ENCODE results near the gene PACS2.
"Not testable (repeated sequence)": the region's sequence is repeated elsewhere in the genome, so short reads cannot be mapped to it uniquely, and the experiment has no call there.

The PACS2 gene

DNA sequence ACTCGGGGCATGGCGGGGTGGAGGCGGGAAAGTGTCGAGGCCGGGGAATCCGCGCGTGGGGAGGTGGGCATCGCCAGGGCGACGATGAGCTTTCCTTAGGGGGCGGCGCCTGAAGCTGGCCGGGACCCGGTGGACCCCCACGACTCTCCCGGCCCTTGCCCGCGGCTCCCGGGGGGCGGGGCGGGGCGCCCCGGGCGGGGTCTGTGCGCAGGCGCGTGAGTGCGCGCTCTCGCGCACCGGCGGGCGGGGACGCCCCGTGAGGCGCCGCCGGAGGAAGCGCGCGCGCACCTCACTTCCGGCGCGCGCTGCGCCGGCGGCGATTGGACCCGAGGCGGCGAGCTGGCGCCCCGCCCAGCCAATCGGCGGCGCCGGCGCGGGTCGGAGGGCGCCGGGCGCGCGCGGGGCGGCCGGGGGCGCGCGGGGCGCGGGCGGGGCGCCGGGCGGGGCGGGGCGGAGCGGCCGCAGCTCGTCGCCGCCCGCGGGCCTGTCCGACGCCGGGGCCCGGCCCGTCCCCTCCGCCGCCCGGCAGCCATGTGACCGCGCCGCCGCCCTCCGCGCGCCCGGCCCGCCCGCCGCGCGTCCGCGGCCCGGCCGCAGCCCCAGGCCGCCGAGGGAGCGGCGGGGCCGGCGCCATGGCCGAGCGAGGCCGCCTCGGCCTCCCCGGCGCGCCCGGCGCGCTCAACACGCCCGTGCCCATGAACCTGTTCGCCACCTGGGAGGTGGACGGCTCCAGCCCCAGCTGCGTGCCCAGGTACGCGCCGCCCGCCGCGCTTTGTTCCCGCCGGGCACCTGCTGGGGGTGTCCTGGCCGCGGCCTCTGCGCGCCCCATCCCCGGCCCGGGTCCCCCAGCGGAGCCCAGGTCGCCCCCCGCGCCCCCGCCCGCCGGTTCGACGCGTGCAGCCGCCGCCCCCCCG, at the start of gene PACS2:
PACS2 (plus strand) TSS at position 462 of the 914 bp plus-strand sequence; CDS start at position 633, 171 bp downstream.
- DNase-seq = peak; percentile 62 to 83 (median 70)

DNA sequence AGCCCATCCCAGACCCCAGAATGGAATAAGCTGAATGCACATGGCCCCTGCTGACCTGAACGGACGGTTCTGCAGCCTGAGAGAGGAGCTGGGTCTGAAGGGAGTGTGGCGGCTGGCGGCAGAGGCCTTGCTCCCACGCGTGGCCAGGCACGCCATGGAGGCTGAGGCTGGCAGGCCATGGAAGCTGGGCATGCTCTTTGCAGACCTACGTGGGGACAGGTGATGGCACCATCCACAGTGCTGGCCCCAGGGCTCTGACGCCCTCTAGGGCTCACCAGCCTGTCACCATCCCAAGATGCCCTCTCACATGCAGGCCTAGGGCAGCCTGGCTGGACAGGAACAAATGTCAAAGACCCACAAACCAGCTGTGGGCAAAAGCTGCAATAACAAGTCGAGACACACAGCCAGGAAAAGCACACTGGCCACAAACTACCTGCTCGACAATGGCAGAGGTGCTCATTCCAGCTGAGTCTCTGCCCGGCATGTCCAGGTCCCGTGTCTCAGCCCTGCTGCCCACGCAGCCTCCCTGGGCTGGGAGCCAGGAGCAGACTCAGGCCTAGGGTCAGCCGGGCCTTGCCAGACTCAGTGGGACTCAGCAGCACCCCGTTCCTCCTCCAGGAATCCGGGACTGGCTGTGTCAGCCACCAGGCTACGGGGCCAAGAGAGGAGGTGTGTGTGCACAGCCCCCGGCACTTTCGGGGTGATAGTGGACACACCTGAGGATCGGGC, 46.6 kb upstream of the PACS2 start:
- no peak for DNase-seq

DNA sequence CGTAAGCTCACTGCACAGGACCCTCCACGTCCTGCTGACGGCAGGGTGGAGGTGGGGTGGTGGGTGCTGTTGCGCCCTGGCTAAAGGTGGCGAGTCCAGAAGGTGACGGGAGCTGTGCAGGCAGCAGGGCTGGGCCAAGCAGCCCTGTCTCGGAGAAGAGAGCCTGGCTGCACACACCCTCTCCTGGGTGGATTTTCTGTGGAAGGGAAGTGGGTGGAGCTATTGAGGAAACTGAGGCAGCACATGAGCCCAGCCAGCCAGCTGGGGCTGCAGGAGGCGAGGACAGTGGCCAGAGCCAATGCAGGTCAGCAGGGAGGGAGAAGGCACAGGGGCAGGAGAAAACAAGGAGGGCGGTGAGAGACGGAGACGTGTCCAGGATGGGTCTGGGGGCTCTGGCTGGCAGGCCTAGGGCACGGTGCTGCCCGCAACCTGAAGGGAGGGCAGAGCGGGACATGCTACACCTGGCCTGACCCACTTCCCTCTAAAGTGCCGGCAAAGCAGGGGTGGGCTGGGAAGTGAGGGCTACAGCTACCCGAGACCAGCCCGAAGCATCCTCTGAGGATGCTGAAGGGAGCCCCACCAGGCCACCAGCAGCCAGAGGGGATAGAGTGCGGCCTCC, 45.7 kb upstream of the PACS2 start:
- DNase-seq = no peak

DNA sequence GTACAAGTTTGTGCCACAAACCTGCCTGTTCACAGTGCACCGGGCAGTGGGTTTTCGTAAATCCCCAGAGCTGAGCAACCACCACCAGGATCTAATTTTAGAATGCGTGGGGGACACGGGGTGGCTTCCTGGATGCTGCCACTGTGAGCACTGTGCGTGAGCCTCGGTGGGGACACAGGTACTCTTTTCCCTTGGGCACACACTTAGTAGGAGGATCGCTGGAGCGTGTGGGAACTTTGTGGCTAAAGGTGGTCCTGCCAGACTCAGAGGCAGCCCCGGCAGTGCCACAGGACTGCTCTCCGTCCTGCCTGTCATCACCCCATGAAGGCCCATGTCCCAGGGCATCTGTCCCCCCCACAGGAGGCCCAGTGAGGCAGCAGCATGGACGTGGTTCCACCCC, 45.1 kb upstream of the PACS2 start:
- DNase-seq = no peak

DNA sequence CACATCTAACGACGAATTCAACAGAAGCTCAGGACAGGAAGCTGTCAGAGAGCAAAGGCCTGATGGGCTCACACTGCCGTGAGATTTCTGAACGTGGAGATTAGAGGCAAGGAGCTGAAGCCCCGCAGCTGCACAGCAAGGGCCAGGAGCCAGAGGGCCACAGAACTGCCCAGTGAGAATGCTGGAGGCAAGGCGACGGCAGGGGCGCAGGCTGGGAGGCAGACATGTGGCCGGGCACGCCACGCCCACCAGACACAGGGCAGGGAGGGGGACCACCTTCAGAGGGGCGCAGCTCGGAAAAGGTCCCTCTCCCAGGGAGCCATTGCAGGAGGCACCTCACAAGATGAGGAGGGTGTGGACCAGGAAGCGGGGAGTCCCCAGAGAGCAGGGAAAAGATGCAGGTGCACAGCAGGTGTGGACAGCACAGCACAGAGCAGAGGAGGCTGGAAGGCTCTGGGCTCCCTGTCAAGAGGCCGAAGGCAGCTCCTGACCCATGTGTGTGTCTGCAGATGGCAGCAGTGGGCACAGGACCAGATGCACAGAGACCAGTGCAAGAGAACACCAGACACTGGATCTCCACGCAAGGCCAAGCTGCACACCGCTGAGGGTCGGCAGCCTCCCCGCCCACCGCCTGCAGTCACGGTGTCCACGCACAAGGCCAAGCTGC, 43.2 kb upstream of the PACS2 start:
- no peak for DNase-seq

DNA sequence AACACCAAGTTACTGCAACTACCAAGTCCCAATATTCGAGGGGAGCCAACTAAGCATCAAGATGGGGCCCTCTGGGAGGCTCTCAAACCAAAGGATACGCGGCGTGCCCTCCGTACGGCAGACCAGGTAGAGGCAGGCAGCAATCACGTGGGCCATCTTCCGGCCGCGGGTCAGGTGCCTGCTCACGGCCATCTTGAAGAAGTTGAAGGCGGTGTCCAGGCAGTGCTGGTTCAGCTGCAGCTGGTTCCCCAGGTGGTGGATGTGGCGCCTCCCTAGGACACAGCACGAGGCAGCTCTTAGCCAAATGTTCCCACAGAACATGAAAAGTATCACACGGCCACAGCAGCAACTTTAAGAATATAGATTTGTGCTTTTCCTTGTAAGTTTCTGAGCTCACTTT, 41.9 kb upstream of the PACS2 start:
- DNase-seq = no peak

DNA sequence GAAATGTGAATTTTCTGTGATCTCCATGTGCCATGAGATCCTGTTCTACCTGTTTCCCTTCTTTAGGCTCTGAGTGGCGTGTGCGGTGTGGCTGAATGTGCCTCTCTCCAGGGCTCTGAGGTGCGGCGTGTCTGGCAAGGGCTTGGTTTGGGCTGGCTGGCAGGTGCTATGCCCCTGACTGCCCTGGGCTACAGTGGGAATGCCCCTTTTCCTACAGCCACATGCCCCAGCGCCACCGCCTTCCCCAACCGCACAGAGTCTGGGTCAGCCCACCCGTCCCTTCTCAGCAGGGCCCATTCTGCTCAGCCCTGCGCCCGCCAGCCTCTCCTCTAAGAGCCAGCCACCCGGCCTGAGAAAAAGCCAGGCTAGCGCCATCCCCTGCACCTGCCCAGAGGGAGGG, 41.5 kb upstream of the PACS2 start:
- no peak for DNase-seq

DNA sequence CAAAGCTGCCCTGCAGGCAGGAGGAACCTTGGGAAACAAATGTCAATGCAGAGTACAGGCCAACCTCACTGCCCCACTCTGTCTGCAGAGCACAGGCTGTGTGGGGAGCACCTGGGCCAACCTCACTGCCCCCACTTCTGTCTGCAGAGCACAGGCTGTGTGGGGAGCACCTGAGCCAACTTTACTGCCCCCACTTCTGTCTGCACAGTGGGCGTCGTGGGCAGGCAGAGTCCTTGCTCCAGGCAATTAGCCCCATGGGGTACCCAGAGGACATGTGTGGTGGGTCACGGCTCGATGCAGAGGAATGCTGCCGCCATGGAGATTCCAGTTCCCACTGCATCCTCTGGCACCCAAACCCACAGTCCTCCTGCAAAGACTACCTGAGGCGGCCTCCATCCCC, 39.9 kb upstream of the PACS2 start:
- DNase-seq = no peak

DNA sequence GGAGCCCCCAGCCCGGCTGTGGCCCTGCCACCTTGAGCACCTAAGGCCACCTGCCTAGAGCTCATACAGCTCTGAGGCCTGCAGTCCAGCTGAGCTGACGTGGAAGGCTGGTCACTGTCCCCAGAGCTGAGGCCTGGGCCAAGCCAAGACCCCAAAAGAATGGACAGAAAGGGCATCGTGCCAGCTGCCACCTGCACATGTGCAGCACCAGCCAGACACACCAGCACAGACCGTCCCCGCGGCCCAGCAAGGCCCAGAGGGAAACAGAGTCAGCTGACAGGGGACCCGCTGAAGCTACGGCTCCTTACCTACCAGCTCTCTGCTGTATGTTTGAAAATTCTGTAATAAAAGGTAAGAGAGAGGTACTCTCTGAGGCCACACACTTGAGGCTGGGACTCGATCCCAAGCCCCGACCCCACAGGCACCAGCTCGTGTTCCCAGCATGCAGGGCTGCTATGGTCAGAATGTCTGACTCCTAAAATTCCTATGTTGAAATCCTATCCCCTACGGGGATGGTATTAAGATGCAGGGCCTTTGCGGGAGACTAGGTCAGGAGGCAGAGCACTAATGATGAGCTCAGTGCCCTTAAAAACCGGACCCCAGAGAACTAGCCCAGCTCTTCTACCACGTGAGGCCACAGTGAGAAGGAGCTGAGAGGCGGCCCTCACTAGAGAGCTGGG, 39.1 kb upstream of the PACS2 start:
- no peak for DNase-seq

DNA sequence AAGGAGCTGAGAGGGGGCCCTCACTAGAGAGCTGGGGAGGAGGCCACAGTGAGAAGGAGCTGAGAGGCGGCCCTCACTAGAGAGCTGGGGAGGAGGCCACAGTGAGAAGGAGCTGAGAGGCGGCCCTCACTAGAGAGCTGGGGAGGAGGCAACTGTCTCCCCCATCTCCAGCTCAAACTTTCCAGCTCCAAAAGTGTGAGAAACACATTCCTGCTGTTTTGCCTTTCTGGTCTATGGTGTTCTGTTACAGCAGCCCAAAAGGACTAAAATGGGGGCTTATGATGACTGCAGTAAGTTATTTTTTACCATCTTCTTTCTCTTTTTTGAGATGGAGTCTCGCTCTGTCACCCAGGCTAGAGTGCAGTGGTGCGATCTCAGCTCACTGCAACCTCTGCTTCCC, 37.1 kb upstream of the PACS2 start:
- not testable (repeated sequence) for DNase-seq

DNA sequence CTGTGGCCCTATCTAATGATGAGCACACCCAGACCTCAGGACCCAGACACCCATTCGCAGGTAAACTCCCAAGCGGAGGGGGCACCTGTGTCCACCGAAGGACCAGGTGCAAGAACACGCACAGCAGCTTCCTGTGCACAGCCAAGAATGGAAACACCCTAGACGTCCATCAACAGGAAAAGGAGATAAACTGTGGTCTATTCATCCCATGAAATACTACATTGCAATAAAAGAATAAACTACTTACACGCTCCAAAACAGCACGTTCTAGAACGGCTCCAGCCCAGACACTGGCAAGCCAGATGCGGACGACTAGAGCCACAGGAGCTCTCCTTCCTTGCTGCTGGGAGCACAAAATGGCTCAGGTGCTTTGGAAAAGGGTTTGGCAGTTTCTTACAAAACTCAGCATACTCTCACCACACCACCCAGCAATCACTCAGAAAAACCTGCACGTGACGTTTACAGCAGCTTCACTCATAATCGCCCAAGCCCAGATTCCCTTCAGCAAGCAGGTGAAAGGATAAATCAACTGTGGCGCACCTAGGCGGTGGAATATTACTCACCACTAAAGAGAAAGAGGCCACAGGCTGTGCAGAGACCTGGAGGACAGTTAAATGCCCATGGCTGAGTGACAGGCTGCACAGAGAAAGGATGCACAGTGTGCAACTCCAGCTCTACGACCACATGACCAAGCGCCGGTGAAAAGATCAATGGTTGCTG, 34.7 kb upstream of the PACS2 start:
- no peak for DNase-seq

DNA sequence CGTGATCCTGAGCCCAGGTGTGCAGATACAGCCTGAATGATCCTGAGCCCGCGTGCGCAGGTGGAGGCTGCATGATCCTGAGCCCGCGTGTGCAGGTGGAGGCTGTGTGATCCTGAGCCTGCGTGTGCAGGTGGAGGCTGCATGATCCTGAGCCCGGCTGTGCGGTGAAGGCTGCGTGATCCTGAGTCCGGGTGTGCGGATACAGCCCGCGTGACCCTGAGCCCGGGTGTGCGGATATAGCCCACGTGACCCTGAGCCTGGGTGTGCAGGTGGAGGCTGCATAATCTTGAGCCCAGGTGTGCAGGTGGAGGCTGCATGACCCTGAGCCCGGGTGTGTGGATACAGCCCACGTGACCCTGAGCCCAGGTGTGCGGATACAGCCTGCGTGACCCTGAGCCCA, 34.0 kb upstream of the PACS2 start:
- DNase-seq = no peak

DNA sequence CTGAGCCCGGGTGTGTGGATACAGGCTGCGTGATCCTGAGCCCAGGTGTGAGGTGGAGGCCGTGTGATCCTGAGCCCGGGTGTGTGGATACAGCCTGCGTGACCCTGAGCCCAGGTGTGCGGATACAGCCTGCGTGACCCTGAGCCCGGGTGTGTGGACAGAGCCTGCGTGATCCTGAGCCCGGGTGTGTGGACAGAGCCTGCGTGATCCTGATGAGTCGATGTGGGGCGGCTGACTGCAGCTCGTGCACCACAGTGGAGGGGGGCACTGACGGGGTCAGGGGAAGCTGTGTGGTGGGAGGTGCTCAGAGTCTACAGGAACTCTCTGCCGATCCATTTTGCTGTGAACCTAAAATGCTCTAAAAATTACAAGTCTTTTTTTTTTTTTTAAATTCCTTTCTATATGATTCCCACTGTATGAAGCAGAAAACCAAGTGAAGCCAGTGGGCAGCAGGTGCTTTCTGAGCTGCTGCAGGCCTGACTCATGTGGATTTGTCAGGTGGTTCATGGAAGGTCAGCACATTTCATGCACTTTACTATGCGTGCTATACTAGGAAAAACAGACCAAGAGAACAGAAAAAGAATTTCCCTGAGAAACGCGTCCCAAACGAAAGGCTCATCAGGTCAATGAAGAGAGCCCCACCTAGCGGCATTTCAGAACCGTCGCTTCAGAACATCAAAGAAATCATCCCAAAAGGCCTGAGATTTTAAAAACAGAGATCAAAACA, 33.0 kb upstream of the PACS2 start:
- peak in 3 of 6 experiments; percentile 12 to 31 (median 13) for DNase-seq

DNA sequence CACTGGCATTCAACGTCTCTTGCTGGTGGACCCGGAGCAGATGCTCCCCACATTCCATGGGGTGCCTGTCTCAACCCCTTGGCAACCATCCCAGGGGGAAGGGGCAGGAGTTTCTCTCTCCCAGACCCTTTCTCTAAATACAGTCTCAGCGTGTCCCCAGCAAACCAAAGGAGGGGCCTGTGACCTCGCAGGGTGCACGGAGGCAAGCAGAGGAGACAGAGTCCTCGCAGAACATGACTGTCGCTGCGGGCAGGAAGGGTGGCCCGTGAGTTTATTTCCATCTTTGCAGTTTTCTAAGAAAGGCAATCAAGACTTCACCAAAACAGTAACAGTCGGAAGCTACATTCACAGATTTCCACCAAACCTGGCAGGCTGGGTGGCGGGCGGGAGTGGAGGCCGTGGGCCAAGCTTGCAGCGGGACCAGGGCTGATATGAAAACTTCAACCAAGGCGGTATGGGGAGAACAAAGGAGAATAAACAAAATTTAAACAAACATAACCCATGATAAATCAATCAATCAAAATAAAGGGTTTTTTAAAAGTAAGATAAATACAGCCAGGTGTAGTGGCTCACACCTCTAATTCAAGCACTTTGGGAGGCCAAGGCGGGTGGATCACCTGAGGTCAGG, 32.3 kb upstream of the PACS2 start:
- DNase-seq = no peak

DNA sequence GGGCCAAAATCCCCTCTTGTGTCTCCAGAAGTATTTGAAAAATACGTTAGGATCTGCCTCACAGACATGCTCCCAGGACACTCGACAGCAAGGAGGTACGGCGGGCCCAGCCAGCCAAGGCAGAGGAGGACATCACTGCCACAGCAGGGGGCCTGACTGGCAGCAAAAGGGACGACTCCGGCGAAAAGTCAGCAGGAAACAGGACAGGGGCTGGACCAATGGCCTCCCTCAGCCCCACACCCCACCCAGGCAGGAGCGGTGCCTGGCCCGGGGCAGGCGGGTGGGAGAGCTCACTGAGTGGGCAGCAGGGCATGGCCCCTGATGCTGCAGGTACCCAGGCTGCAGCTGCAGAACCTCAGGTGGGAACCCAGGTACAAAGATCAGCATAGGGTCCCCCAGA, 31.5 kb upstream of the PACS2 start:
- DNase-seq = no peak

DNA sequence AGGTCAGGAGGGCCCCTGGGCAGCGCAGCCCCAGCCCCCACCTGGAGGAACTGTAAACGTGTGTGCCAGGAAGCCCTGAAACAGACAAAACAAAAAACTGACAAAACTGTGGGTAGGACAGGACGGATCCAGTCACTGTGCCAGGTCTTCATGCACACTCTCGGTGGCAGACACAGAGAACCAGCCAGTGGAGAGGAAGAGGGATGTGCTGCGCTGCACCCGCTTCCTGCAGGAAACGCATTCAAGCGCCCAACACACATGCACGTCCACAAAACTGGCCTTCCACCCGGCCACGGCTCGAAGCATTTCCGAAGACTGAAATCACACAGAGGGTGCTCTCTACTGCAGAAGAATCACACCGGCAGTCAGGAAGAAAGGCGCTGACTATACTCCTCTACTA, 30.6 kb upstream of the PACS2 start:
- no peak for DNase-seq

DNA sequence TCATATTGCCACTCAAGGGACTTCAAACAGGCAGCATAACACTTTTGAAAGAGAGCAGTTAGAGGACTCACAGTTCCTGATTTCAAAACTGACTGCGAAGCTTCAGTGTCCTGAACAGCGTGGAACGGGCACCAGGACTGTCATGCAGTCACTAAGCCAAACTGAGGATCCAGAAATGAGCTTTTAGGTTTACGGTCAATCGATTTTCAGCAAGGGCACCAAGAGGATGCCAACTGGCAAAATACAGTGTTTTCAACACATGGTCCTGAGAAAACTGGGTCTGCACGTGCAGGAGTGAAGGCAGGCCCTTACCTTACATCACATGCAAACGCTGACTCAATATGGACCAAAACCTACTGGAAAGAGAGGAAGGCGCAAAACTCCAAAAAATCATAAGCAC, 29.4 kb upstream of the PACS2 start:
- DNase-seq = no peak

DNA sequence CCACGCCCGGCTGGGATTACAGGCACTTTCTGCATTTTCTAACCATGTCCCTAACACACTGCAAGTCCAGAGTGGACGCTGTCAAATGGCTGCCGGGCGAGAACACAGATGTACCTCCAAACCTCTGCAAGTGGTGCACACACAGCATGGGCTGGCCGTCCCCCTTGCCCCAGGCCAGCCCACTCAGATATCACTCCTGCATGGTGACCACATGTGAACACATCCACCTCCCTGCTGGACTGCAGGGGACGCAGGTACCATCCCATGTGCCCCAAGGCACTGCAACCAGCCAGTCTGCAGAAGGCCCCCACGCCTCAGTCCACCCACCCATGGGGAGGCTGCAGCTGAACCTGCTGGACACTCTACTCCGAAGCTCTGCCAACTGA, 27.8 kb upstream of the PACS2 start:
- no peak for DNase-seq

DNA sequence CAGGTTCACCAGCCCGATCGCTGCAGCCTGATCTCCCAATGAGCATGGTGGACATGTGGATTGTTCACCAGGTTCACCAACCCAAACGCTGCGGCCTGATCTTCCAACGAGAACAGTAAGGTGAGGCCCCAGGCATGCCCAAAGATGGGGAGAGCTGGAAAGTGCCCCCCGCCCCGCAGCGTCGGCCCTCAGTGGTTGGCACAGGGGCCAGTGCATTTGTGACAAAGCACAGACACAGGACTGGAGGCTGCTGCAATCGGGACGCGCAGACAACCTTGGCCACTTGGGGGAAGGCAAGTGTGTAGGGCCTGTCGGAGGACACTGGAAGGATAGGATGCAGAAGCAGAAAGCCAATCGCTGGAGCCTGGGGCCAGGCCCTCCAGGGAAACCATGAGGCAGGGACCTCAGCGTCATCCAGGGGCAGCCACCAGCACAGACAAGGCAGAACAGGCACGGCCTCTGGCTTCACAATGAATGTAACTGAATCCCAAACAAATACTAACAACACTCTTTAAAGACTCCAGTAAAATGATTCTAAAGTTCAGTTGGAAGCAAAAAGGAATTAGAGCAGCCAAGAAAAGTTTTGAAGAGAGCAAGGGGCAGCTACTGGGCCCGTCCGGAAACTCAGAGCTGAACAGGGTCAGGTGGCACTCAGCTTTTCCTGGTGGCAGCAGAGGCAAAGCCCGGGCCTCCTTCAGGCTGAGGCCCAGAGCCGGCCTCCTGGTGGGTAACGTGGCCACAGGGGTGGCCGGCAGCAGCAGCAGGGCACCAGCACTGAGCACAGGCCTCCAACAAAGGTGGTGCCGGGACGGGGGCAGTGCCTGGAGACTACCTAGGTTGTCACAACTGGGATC, 27.1 kb upstream of the PACS2 start:
- no peak for DNase-seq

DNA sequence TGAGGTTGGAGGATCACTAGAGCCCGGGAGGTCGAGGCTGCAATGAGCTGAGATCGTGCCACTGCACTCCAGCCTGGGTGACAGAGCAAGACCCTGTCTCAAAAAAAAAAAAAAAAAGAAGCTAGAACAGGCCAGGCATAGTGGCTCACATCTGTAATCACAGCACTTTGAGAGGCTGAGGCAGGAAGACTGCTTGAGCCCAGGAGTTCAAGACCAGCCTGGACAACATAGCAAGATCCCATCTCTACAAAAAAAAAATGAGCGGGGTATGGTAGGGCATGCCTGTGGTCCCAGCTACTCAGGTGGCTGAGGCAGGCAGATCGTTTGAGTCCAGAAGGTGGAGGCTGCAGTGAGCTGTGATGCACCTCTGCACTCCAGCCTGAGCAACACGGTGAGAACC, 25.6 kb upstream of the PACS2 start:
- not testable (repeated sequence) for DNase-seq
